ENCODE data around the gene ABR. TPM values are rescaled to one million over a fixed set of nuclear protein-coding genes. Genes with fewer than 3 reads are reported as not detected.

ABR gene
- total and polyA plus RNA-seq, 4 donors, result 2.7 to 12.9 (median 6.8) TPM

DNA sequence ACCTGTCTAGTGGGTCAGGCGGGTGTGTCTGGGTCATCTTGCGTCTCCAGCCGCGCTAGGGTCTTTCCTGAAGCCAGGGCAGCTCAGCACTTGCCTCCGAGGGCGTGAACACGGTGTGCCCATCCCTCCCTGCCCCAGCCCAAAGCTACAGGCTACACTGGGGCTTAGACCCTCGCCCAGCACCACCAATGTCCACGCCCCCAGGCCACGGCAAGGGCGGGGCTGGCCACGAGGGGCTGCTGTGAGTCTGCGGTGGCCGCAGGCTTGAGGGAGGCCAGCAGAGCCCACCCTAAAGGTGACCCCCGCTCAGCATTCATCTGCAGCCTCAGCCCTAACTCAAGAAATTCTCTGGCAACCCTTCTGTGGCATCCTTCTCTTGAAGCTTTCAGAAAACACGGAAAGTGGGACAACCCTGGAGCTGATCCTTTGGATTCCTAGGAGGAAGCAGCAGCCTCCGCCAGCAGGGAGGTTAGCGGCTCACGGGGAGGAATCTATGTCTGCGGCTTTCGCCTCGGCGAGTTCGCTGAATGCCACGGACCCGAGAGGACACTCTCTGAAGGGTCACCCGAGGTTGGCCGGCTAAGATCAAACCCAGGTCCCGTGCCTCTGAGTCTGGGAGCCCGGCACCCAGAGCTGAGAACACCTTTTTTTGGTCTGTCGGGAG is 141.2 kb downstream of the ABR start:
- H3K27ac ChIP-seq (ENCODE audit: low read depth in 1 of 2, low read length in 2 of 2), result no peak overlapping the region
- TF ChIP-seq, protein P1, sequence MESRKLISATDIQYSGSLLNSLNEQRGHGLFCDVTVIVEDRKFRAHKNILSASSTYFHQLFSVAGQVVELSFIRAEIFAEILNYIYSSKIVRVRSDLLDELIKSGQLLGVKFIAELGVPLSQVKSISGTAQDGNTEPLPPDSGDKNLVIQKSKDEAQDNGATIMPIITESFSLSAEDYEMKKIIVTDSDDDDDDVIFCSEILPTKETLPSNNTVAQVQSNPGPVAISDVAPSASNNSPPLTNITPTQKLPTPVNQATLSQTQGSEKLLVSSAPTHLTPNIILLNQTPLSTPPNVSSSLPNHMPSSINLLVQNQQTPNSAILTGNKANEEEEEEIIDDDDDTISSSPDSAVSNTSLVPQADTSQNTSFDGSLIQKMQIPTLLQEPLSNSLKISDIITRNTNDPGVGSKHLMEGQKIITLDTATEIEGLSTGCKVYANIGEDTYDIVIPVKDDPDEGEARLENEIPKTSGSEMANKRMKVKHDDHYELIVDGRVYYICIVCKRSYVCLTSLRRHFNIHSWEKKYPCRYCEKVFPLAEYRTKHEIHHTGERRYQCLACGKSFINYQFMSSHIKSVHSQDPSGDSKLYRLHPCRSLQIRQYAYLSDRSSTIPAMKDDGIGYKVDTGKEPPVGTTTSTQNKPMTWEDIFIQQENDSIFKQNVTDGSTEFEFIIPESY (IDR thresholded peaks at IDR 0.05), result no peak
- WGBS, result 82% methylated on average over 31 of the region's 31 CpGs
- H3K27me3 ChIP-seq (ENCODE audit: control insufficient read depth in 4 of 4, insufficient read depth in 4 of 4, low read length in 3 of 4), result no peaks in the 10 kb centered on the region
- H3K9me3 ChIP-seq (ENCODE audit: control insufficient read depth in 4 of 4, low read length in 3 of 4), result no peaks in the 10 kb centered on the region
- DNase-seq (ENCODE audit: low spot score), result no peak
- no peak overlapping the region for H3K9ac ChIP-seq (ENCODE audit: low read depth in 1 of 2, low read length in 2 of 2)
- H3K4me1 ChIP-seq (ENCODE audit: control insufficient read depth in 4 of 4, insufficient read depth in 4 of 4, low read length in 3 of 4), result no peaks in the 10 kb centered on the region
- no peaks in the 10 kb centered on the region for H3K36me3 ChIP-seq (ENCODE audit: control insufficient read depth in 4 of 4, insufficient read depth in 3 of 4, low read depth in 1 of 4, low read length in 3 of 4)
- no peak overlapping the region for H3K4me3 ChIP-seq (ENCODE audit: low read depth in 1 of 3, low read length in 3 of 3)

DNA sequence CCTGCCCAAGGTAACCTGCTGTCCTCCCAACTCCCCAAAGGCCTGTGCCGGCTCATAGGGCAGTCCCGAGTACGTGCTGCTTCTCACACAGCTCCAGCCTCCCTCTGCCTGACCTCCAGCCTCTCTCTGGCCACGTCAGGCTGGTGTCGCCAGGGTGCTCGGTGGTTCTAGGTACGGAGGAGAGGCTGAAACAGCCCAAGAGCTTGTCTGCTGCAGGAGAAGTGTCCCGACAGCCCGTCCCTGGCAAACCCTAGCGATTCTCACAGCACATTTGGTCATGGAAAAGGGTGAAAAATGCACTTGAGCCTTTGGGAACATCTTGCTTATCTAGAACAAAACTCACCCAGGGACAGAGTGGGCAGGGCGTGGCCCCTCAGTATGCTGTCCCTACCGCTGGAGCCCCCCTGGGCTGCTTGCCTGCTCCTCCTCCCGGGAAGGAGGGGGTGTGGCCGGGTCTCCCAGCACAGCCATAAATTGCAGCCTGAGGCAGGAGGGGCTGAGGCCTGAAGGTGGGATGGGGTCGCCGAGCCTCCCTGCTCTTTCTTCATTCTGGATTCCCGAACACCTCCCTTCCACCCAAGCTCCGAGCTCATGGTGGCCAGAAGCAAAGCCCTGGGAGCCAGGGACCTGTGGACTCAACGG is 142.4 kb downstream of the ABR start:
- no peak for DNase-seq (ENCODE audit: low spot score)
- no peaks in the 10 kb centered on the region for H3K36me3 ChIP-seq (ENCODE audit: control insufficient read depth in 4 of 4, insufficient read depth in 3 of 4, low read depth in 1 of 4, low read length in 3 of 4)

More for the DNA sequence above, 142.4 kb downstream of the ABR start:
- no peaks in the 10 kb centered on the region for H3K27me3 ChIP-seq (ENCODE audit: control insufficient read depth in 4 of 4, insufficient read depth in 4 of 4, low read length in 3 of 4)
- 79% methylated on average over 19 of the region's 19 CpGs for WGBS
- no peaks in the 10 kb centered on the region for H3K9me3 ChIP-seq (ENCODE audit: control insufficient read depth in 4 of 4, low read length in 3 of 4)
- TF ChIP-seq, protein P2, sequence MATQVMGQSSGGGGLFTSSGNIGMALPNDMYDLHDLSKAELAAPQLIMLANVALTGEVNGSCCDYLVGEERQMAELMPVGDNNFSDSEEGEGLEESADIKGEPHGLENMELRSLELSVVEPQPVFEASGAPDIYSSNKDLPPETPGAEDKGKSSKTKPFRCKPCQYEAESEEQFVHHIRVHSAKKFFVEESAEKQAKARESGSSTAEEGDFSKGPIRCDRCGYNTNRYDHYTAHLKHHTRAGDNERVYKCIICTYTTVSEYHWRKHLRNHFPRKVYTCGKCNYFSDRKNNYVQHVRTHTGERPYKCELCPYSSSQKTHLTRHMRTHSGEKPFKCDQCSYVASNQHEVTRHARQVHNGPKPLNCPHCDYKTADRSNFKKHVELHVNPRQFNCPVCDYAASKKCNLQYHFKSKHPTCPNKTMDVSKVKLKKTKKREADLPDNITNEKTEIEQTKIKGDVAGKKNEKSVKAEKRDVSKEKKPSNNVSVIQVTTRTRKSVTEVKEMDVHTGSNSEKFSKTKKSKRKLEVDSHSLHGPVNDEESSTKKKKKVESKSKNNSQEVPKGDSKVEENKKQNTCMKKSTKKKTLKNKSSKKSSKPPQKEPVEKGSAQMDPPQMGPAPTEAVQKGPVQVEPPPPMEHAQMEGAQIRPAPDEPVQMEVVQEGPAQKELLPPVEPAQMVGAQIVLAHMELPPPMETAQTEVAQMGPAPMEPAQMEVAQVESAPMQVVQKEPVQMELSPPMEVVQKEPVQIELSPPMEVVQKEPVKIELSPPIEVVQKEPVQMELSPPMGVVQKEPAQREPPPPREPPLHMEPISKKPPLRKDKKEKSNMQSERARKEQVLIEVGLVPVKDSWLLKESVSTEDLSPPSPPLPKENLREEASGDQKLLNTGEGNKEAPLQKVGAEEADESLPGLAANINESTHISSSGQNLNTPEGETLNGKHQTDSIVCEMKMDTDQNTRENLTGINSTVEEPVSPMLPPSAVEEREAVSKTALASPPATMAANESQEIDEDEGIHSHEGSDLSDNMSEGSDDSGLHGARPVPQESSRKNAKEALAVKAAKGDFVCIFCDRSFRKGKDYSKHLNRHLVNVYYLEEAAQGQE (IDR thresholded peaks at IDR 0.05), result no peak
- TF ChIP-seq, protein P3, sequence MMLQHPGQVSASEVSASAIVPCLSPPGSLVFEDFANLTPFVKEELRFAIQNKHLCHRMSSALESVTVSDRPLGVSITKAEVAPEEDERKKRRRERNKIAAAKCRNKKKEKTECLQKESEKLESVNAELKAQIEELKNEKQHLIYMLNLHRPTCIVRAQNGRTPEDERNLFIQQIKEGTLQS (IDR thresholded peaks at IDR 0.05), result no peak
- TF ChIP-seq EGR1 (IDR thresholded peaks at IDR 0.05; ENCODE audit: low read depth in 2 of 2), result no peak
- TF ChIP-seq, protein P4, sequence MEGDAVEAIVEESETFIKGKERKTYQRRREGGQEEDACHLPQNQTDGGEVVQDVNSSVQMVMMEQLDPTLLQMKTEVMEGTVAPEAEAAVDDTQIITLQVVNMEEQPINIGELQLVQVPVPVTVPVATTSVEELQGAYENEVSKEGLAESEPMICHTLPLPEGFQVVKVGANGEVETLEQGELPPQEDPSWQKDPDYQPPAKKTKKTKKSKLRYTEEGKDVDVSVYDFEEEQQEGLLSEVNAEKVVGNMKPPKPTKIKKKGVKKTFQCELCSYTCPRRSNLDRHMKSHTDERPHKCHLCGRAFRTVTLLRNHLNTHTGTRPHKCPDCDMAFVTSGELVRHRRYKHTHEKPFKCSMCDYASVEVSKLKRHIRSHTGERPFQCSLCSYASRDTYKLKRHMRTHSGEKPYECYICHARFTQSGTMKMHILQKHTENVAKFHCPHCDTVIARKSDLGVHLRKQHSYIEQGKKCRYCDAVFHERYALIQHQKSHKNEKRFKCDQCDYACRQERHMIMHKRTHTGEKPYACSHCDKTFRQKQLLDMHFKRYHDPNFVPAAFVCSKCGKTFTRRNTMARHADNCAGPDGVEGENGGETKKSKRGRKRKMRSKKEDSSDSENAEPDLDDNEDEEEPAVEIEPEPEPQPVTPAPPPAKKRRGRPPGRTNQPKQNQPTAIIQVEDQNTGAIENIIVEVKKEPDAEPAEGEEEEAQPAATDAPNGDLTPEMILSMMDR (IDR thresholded peaks at IDR 0.05; ENCODE audit: low read depth, low read length, missing input control), result no peak
- TF ChIP-seq SP1 (IDR thresholded peaks at IDR 0.05), result no peak
- TF ChIP-seq, protein P1 (IDR thresholded peaks at IDR 0.05), result no peak
- TF ChIP-seq FOXA2 (IDR thresholded peaks at IDR 0.05), result no peak
- no peak for TF ChIP-seq HNF4A (conservative IDR thresholded peaks at IDR 0.05)
- no peak for TF ChIP-seq RXRA (IDR thresholded peaks at IDR 0.05)
- TF ChIP-seq HNF4G (IDR thresholded peaks at IDR 0.05), result no peak
- no peak for TF ChIP-seq NR2F2 (IDR thresholded peaks at IDR 0.05)
- no peak for TF ChIP-seq GABPA (IDR thresholded peaks at IDR 0.05 in 1 of 2, conservative IDR thresholded peaks at IDR 0.05 in 1 of 2)
- TF ChIP-seq TAF1 (conservative IDR thresholded peaks at IDR 0.05), result no peak
- TF ChIP-seq RAD21 (IDR thresholded peaks at IDR 0.05), result no peak
- TF ChIP-seq, protein P5, sequence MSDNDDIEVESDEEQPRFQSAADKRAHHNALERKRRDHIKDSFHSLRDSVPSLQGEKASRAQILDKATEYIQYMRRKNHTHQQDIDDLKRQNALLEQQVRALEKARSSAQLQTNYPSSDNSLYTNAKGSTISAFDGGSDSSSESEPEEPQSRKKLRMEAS (IDR thresholded peaks at IDR 0.05), result no peak
- H3K4me1 ChIP-seq (ENCODE audit: control insufficient read depth in 4 of 4, insufficient read depth in 4 of 4, low read length in 3 of 4), result no peaks in the 10 kb centered on the region
- no peak overlapping the region for H3K4me3 ChIP-seq (ENCODE audit: low read depth in 1 of 3, low read length in 3 of 3)
- no peak overlapping the region for H3K9ac ChIP-seq (ENCODE audit: low read depth in 1 of 2, low read length in 2 of 2)
- no peak overlapping the region for H3K27ac ChIP-seq (ENCODE audit: low read depth in 1 of 2, low read length in 2 of 2)

Data from liver (tissue), 9 donors.